Peyer's patch (tissue), 4 donors: Measurements from ENCODE around the gene CDK8. TPM values are rescaled to one million over a fixed set of nuclear protein-coding genes. Genes with fewer than 3 reads are reported as not detected.

ENCODE experiments used
- DNase-seq, 3 donors: peaks; one replicate each; pipeline ENCODE4 v3.0.0-alpha.2; 2017 to 2019
- H3K27ac ChIP-seq, 4 donors: fragments of 200-600 bp; sonication (generic); one replicate each; pipeline ENCODE4 v1.5.1; 2016 to 2019
- H3K27me3 ChIP-seq, 2 donors: fragments of 200-600 bp; sonication (generic); one replicate each; pipeline ENCODE4 v1.5.1; 2019
- H3K36me3 ChIP-seq, 3 donors: fragments of 200-600 bp; sonication (generic); one replicate each; pipeline ENCODE4 v1.5.1; 2016 to 2019
- H3K4me1 ChIP-seq, 4 donors: fragments of 200-600 bp; sonication (generic); one replicate each; pipeline ENCODE4 v1.5.1; 2016 to 2019
- H3K4me3 ChIP-seq, 4 donors: fragments of 200-600 bp; sonication (generic); 1 replicate in 3 of 4; 2 replicates in 1 of 4; pipeline ENCODE4 v1.5.1; 2016 to 2019; ENCODE audit warnings: mild to moderate bottlenecking in 1 of 4
- H3K9me3 ChIP-seq, 4 donors: fragments of 200-600 bp; sonication (generic); one replicate each; pipeline ENCODE4 v1.5.1; 2016 to 2019; ENCODE audit warnings: mild to moderate bottlenecking in 1 of 4
- POLR2A ChIP-seq, 2 donors: fragments of 450-650 bp; IDR thresholded peaks; one replicate each; pipeline ENCODE4 v1.5.1; 2017; ENCODE audit warnings: antibody characterized with exemption in 2 of 2, mild to moderate bottlenecking in 2 of 2, moderate library complexity in 2 of 2
- total RNA-seq, 4 donors: library from RNA; depleted of rRNA; stranded (reverse); fragments of >200 nt; gene quantifications; one replicate each; pipeline ENCODE4 v1.1.0, GENCODE V29; 2016
- TF ChIP-seq, protein P1 (sequence below), 6 experiments: fragments of 450-650 bp in 4 of 6; fragments of 200-600 bp in 2 of 6; sonication (generic) in 1 of 6; IDR thresholded peaks; one replicate each; pipeline ENCODE4 v1.5.1; 2017 to 2019; ENCODE audit warnings: antibody characterized with exemption in 6 of 6, mild to moderate bottlenecking in 3 of 6, moderate library complexity in 1 of 6

Gene CDK8
- total RNA-seq, 4 donors from 2014 or later: 16.8 to 22.3 (median 20.8) TPM

GRCh38 chr13:26343816-26344215, 89.9 kb downstream of the CDK8 start:
- Histone ChIP-seq H3K27ac (no peak overlapping the region), H3K9me3 (no peaks in the 10 kb centered on the region), H3K27me3 (no peaks in the 10 kb centered on the region), H3K4me1 (no peaks in the 10 kb centered on the region), H3K36me3 (no peaks in the 10 kb centered on the region), H3K4me3 (no peak overlapping the region)
- DNase-seq: no peak
- TF ChIP-seq, protein P1, sequence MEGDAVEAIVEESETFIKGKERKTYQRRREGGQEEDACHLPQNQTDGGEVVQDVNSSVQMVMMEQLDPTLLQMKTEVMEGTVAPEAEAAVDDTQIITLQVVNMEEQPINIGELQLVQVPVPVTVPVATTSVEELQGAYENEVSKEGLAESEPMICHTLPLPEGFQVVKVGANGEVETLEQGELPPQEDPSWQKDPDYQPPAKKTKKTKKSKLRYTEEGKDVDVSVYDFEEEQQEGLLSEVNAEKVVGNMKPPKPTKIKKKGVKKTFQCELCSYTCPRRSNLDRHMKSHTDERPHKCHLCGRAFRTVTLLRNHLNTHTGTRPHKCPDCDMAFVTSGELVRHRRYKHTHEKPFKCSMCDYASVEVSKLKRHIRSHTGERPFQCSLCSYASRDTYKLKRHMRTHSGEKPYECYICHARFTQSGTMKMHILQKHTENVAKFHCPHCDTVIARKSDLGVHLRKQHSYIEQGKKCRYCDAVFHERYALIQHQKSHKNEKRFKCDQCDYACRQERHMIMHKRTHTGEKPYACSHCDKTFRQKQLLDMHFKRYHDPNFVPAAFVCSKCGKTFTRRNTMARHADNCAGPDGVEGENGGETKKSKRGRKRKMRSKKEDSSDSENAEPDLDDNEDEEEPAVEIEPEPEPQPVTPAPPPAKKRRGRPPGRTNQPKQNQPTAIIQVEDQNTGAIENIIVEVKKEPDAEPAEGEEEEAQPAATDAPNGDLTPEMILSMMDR (IDR thresholded peaks at IDR 0.05): no peak
- TF ChIP-seq POLR2A (IDR thresholded peaks at IDR 0.05): no peak

GRCh38 chr13:26344980-26345379, 91.1 kb downstream of the CDK8 start:
- no peaks in the 10 kb centered on the region for H3K9me3 ChIP-seq
- no peaks in the 10 kb centered on the region for H3K4me1 ChIP-seq
- TF ChIP-seq, protein P1 (IDR thresholded peaks at IDR 0.05): no peak
- no peak for TF ChIP-seq POLR2A (IDR thresholded peaks at IDR 0.05)
- H3K4me3 ChIP-seq: no peak overlapping the region
- no peaks in the 10 kb centered on the region for H3K27me3 ChIP-seq
- DNase-seq: no peak
- H3K36me3 ChIP-seq: peaks cover 0 to 2% (median 0%) of the 10 kb centered on the region in 3 donors
- H3K27ac ChIP-seq: no peak overlapping the region

- Histone ChIP-seq H3K4me1 (no peaks in the 10 kb centered on the region), H3K9me3 (no peaks in the 10 kb centered on the region), H3K36me3 (peaks cover 0 to 10% (median 0%) of the 10 kb centered on the region in 3 donors), H3K27me3 (no peaks in the 10 kb centered on the region), H3K27ac (no peak overlapping the region), H3K4me3 (no peak overlapping the region)
- TF ChIP-seq, protein P1 (IDR thresholded peaks at IDR 0.05): no peak
- TF ChIP-seq POLR2A (IDR thresholded peaks at IDR 0.05): no peak
- no peak for DNase-seq
Measured at GRCh38 chr13:26348966-26349365, 95.0 kb downstream of the CDK8 start.

- TF ChIP-seq POLR2A (IDR thresholded peaks at IDR 0.05): no peak
- TF ChIP-seq, protein P1 (IDR thresholded peaks at IDR 0.05): no peak
- no peaks in the 10 kb centered on the region for H3K9me3 ChIP-seq
- DNase-seq: peak in 1 of 3 donors; percentile 68
Measured at GRCh38 chr13:26362261-26362660, 108.3 kb downstream of the CDK8 start.

GRCh38 chr13:26370553-26370952, 116.6 kb downstream of the CDK8 start:
- Histone ChIP-seq H3K4me3 (no peak overlapping the region), H3K4me1 (no peaks in the 10 kb centered on the region), H3K27me3 (no peaks in the 10 kb centered on the region), H3K36me3 (no peaks in the 10 kb centered on the region), H3K27ac (no peak overlapping the region), H3K9me3 (no peaks in the 10 kb centered on the region)
- no peak for TF ChIP-seq POLR2A (IDR thresholded peaks at IDR 0.05)
- TF ChIP-seq, protein P1 (IDR thresholded peaks at IDR 0.05): no peak
- DNase-seq: no peak

More at GRCh38 chr13:26362261-26362660, 108.3 kb downstream of the CDK8 start:
- Histone ChIP-seq H3K4me1 (no peaks in the 10 kb centered on the region), H3K27ac (no peak overlapping the region), H3K27me3 (no peaks in the 10 kb centered on the region), H3K4me3 (no peak overlapping the region), H3K36me3 (peaks cover 0 to 9% (median 0%) of the 10 kb centered on the region in 3 donors)

- Histone ChIP-seq H3K27ac (no peak overlapping the region), H3K27me3 (no peaks in the 10 kb centered on the region), H3K4me3 (no peak overlapping the region), H3K36me3 (no peaks in the 10 kb centered on the region), H3K9me3 (no peaks in the 10 kb centered on the region), H3K4me1 (no peaks in the 10 kb centered on the region)
- TF ChIP-seq, protein P1 (IDR thresholded peaks at IDR 0.05): no peak
- TF ChIP-seq POLR2A (IDR thresholded peaks at IDR 0.05): no peak
- DNase-seq: no peak
Measured at GRCh38 chr13:26372747-26373146, 118.8 kb downstream of the CDK8 start.
